H9 (cell line): ENCODE results near the gene FAM53B. TPM values are rescaled to one million over a fixed set of nuclear protein-coding genes. Genes with fewer than 3 reads are reported as not detected.

Source experiments
- DNase-seq: peaks from one replicate; pipeline ENCODE4 v3.0.0-alpha.2; 2017
- H2AFZ ChIP-seq: one replicate; pipeline ENCODE4 v1.6.1; 2013; ENCODE audit warnings: mild to moderate bottlenecking, low read length, control low read depth, moderate library complexity
- H2AK5ac ChIP-seq: 2 replicates; pipeline ENCODE4 v1.6.1; 2013; ENCODE audit warnings: low read length, control low read depth, mixed read lengths; ENCODE audit not compliant: insufficient read length
- H2BK120ac ChIP-seq: one replicate; pipeline ENCODE4 v1.6.1; 2013; ENCODE audit warnings: low read depth, mild to moderate bottlenecking, low read length, control low read depth, inconsistent platforms; ENCODE audit not compliant: poor library complexity, severe bottlenecking
- H2BK12ac ChIP-seq: 2 replicates; pipeline ENCODE4 v1.6.1; 2013; ENCODE audit warnings: low read length, control low read depth, mixed read lengths, low read depth; ENCODE audit not compliant: insufficient read length
- H2BK15ac ChIP-seq: 2 replicates; pipeline ENCODE4 v1.6.1; 2013; ENCODE audit warnings: low read depth, low read length, control low read depth
- H2BK20ac ChIP-seq: one replicate; pipeline ENCODE4 v1.6.1; 2013; ENCODE audit warnings: low read depth, mild to moderate bottlenecking, low read length, control low read depth, inconsistent platforms; ENCODE audit not compliant: poor library complexity, severe bottlenecking
- H2BK5ac ChIP-seq: 2 replicates; pipeline ENCODE4 v1.6.1; 2013; ENCODE audit warnings: low read length, control low read depth, mixed read lengths; ENCODE audit not compliant: insufficient read length
- H3K14ac ChIP-seq: 2 replicates; pipeline ENCODE4 v1.6.1; 2013; ENCODE audit warnings: low read length, control low read depth; ENCODE audit not compliant: insufficient read depth
- H3K18ac ChIP-seq: 2 replicates; pipeline ENCODE4 v1.6.1; 2013; ENCODE audit warnings: low read depth, mild to moderate bottlenecking, mixed read lengths, low read length, control low read depth; ENCODE audit not compliant: insufficient read length
- H3K23ac ChIP-seq: 2 replicates; pipeline ENCODE4 v1.6.1; 2013; ENCODE audit warnings: low read length, control low read depth, mixed read lengths, low read depth; ENCODE audit not compliant: insufficient read length
- H3K23me2 ChIP-seq: 2 replicates; pipeline ENCODE4 v1.6.1; 2013; ENCODE audit warnings: low read depth, mild to moderate bottlenecking, mixed read lengths, low read length, control low read depth; ENCODE audit not compliant: insufficient read length, poor library complexity, severe bottlenecking
- H3K27ac ChIP-seq: 2 replicates; pipeline ENCODE4 v1.5.1; 2013; ENCODE audit warnings: low read length, control low read depth, mixed read lengths, low read depth; ENCODE audit not compliant: insufficient read length
- H3K27me3 ChIP-seq: 2 replicates; pipeline ENCODE4 v1.6.1; 2013; ENCODE audit warnings: low read length, control low read depth, inconsistent platforms; ENCODE audit not compliant: insufficient read depth
- H3K4ac ChIP-seq: 2 replicates; pipeline ENCODE4 v1.6.1; 2013; ENCODE audit warnings: low read depth, mild to moderate bottlenecking, control low read depth, inconsistent platforms, low read length, moderate library complexity
- H3K4me1 ChIP-seq: 2 replicates; pipeline ENCODE4 v1.6.1; 2013; ENCODE audit warnings: low read length, control low read depth, inconsistent platforms; ENCODE audit not compliant: insufficient read depth
- H3K4me2 ChIP-seq: 2 replicates; pipeline ENCODE4 v1.6.1; 2013; ENCODE audit warnings: low read length, control low read depth, mixed read lengths; ENCODE audit not compliant: insufficient read length, insufficient read depth
- H3K56ac ChIP-seq: 2 replicates; pipeline ENCODE4 v1.6.1; 2013; ENCODE audit warnings: low read depth, mild to moderate bottlenecking, mixed read lengths, low read length, control low read depth; ENCODE audit not compliant: insufficient read length
- H3K79me1 ChIP-seq: 2 replicates; pipeline ENCODE4 v1.6.1; 2013; ENCODE audit warnings: low read depth, mild to moderate bottlenecking, moderate library complexity, low read length, control low read depth, inconsistent platforms; ENCODE audit not compliant: insufficient read depth, poor library complexity, severe bottlenecking
- H3K79me2 ChIP-seq: 2 replicates; pipeline ENCODE4 v1.6.1; 2013; ENCODE audit warnings: low read length, control low read depth, inconsistent platforms; ENCODE audit not compliant: insufficient read depth
- H3K9ac ChIP-seq: 2 replicates; pipeline ENCODE4 v1.6.1; 2013; ENCODE audit warnings: low read length, control low read depth, mixed read lengths; ENCODE audit not compliant: insufficient read length; ENCODE audit errors: extremely low read depth
- H3K9me3 ChIP-seq: one replicate; pipeline ENCODE4 v1.6.1; 2013; ENCODE audit warnings: low read depth, low read length, inconsistent platforms; ENCODE audit not compliant: control insufficient read depth
- H3T11ph ChIP-seq: one replicate; pipeline ENCODE4 v1.6.1; 2013; ENCODE audit warnings: mild to moderate bottlenecking, low read length, control low read depth, inconsistent platforms
- H4K20me1 ChIP-seq: one replicate; pipeline ENCODE4 v1.6.1; 2013; ENCODE audit not compliant: control insufficient read depth, insufficient read length, insufficient read depth
- H4K5ac ChIP-seq: 2 replicates; pipeline ENCODE4 v1.6.1; 2013; ENCODE audit warnings: low read depth, mild to moderate bottlenecking, mixed read lengths, low read length, control low read depth; ENCODE audit not compliant: insufficient read length
- H4K8ac ChIP-seq: replicated peaks from 2 replicates; pipeline ENCODE4 v1.6.1; 2013; ENCODE audit warnings: low read length, control low read depth, mixed read lengths, low read depth; ENCODE audit not compliant: insufficient read length
- H4K91ac ChIP-seq: 2 replicates; pipeline ENCODE4 v1.6.1; 2013; ENCODE audit warnings: low read depth, mild to moderate bottlenecking, moderate library complexity, mixed read lengths, low read length, control low read depth; ENCODE audit not compliant: insufficient read length
- H3K27ac Mint-ChIP-seq, 3 experiments: 2 replicates in 2 of 3; 3 replicates in 1 of 3; pipeline ENCODE4 v1.8.0; 2020 to 2021; ENCODE audit warnings: mixed read lengths in 3 of 3, mild to moderate bottlenecking in 1 of 3, moderate library complexity in 1 of 3
- H3K27me3 Mint-ChIP-seq: 2 replicates; pipeline ENCODE4 v1.8.0; 2021; ENCODE audit warnings: low read depth, mild to moderate bottlenecking, moderate library complexity, mixed read lengths
- H3K36me3 Mint-ChIP-seq, 3 experiments: 2 replicates in 2 of 3; 3 replicates in 1 of 3; pipeline ENCODE4 v1.8.0; 2020 to 2021; ENCODE audit warnings: low read depth in 3 of 3, mixed read lengths in 3 of 3; ENCODE audit not compliant: insufficient read depth in 1 of 3
- H3K4me1 Mint-ChIP-seq, 2 experiments: 2 replicates each; pipeline ENCODE4 v1.8.0; 2020; ENCODE audit warnings: mixed read lengths in 2 of 2
- H3K4me3 Mint-ChIP-seq, 2 experiments: 2 replicates in 1 of 2; 3 replicates in 1 of 2; pipeline ENCODE4 v1.8.0; 2020 to 2021; ENCODE audit warnings: mild to moderate bottlenecking in 2 of 2, mixed read lengths in 2 of 2, moderate library complexity in 1 of 2
- H3K9me3 Mint-ChIP-seq, 2 experiments: 2 replicates in 1 of 2; 3 replicates in 1 of 2; pipeline ENCODE4 v1.8.0; 2020; ENCODE audit warnings: mild to moderate bottlenecking in 2 of 2, mixed read lengths in 2 of 2, moderate library complexity in 1 of 2
- WGBS: extraction: QIAGEN DNeasy Blood & Tissue Kit; methylation state at CpG from one replicate; pipeline ENCODE4 v1.1.7; 2013; ENCODE audit warnings: missing lambda C conversion rate, low lambda C conversion rate, mixed read lengths; ENCODE audit not compliant: insufficient read length; ENCODE audit errors: extremely low coverage; 5-methylcytosine and 5-hydroxymethylcytosine counted together
- total RNA-seq: library from RNA; stranded (reverse); gene quantifications from 2 replicates; pipeline ENCODE4 v1.2.1, GENCODE V29; 2021
- TF ChIP-seq, protein P1 (sequence below): fragments of 200-600 bp; sonication (generic); conservative IDR thresholded peaks from 3 replicates; pipeline ENCODE4 v1.8.0; 2021; ENCODE audit warnings: antibody characterized with exemption, mild to moderate bottlenecking

The FAM53B gene
- total RNA-seq, 1 experiment from 2014 or later = 11.5 TPM

DNA sequence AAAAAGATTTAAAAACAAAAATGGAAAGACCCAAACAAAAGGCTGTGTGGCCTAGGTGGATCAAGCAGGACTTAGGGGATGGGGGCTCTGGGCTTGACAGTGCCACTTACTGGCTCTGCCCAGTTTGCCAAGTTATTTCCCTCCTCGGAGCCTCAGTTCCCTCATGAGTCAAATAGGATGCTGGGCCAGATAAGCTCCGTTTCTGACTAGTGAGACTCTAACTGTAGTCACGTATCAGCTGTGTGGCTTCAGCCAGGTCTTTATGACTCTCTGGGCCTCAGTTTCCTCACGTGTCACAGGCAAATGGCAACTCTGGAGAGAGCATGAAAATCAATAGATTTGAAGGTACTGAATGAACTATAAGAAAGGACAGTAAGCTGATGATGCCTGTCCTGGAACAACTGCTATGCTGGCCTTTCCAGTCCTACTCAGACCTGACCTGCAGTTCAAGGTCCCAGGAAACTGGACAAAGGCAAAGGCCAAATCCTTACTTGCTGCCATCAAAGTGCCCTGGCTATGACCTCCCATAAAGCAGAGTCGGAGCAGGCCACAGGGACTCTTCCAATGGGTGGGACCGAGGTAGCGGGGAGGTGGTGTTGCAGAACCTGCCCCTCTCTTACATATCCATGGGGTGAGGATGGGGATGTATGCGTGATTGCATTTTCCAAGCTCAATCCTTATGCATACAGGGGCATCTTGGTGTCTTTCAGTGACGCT lies 27.0 kb downstream of the FAM53B start:
- TF ChIP-seq, protein P1, sequence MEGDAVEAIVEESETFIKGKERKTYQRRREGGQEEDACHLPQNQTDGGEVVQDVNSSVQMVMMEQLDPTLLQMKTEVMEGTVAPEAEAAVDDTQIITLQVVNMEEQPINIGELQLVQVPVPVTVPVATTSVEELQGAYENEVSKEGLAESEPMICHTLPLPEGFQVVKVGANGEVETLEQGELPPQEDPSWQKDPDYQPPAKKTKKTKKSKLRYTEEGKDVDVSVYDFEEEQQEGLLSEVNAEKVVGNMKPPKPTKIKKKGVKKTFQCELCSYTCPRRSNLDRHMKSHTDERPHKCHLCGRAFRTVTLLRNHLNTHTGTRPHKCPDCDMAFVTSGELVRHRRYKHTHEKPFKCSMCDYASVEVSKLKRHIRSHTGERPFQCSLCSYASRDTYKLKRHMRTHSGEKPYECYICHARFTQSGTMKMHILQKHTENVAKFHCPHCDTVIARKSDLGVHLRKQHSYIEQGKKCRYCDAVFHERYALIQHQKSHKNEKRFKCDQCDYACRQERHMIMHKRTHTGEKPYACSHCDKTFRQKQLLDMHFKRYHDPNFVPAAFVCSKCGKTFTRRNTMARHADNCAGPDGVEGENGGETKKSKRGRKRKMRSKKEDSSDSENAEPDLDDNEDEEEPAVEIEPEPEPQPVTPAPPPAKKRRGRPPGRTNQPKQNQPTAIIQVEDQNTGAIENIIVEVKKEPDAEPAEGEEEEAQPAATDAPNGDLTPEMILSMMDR = no peak
- H2AK5ac ChIP-seq = no peak overlapping the region
- no peak overlapping the region for H3K4ac ChIP-seq
- H3K27ac ChIP-seq = no peak overlapping the region
- H2BK15ac ChIP-seq = no peak overlapping the region
- H4K8ac ChIP-seq = no peak overlapping the region
- H2BK5ac ChIP-seq = no peak overlapping the region
- H3K9me3 ChIP-seq = no peaks in the 10 kb centered on the region
- no peaks in the 10 kb centered on the region for H3K79me2 ChIP-seq
- H2BK20ac ChIP-seq = no peak overlapping the region
- no peak overlapping the region for H3T11ph ChIP-seq
- no peak overlapping the region for H2BK120ac ChIP-seq
- no peak overlapping the region for H4K91ac ChIP-seq
- H3K27me3 ChIP-seq = no peaks in the 10 kb centered on the region
- H3K9ac ChIP-seq = no peak overlapping the region
- no CpG with 5 or more reads among the region's 9 CpGs for WGBS
- no peak overlapping the region for H3K4me2 ChIP-seq
- H3K56ac ChIP-seq = no peak overlapping the region
- peaks cover 17 to 18% of the 10 kb centered on the region in 2 experiments for H3K4me1 Mint-ChIP-seq
- H3K79me1 ChIP-seq = peaks cover 5% of the 10 kb centered on the region
- no peak overlapping the region for H4K5ac ChIP-seq
- H3K18ac ChIP-seq = no peak overlapping the region
- H3K23ac ChIP-seq = no peak overlapping the region
- H3K4me3 Mint-ChIP-seq = no peak overlapping the region
- H3K27me3 Mint-ChIP-seq = no peaks in the 10 kb centered on the region; the same call in 1 of the 2 replicates
- H4K20me1 ChIP-seq = no peaks in the 10 kb centered on the region
- H3K9me3 Mint-ChIP-seq = no peaks in the 10 kb centered on the region
- H3K4me1 ChIP-seq = 0 out of 2 replicates have a peak, but pooled peaks cover 3% of the 10 kb centered on the region
- no peaks in the 10 kb centered on the region for H3K36me3 Mint-ChIP-seq
- no peak overlapping the region for H2AFZ ChIP-seq
- no peak for DNase-seq
- H3K14ac ChIP-seq = no peak overlapping the region
- no peak overlapping the region for H2BK12ac ChIP-seq
- H3K23me2 ChIP-seq = no peaks in the 10 kb centered on the region
- H3K27ac Mint-ChIP-seq = peak overlapping the region in 1 of 3 experiments; percentile 54; a peak in 1 of 7 replicates
